HL-60/S4 treated with retinoic acid at 250 ng/mL for 4 days and 3 days (cell line): ENCODE measurements around the gene CASP6.
"Not testable (repeated sequence)": the region's sequence is repeated elsewhere in the genome, so short reads cannot be mapped to it uniquely, and the experiment has no call there.

Source experiments
- in situ Hi-C: fragments of 300-500 bp; cut with MboI; formaldehyde crosslinking; loops from 2 replicates; pipeline ENCODE4 v1.7.0; 2022; ENCODE audit warnings: low sequenced_read_pairs

The CASP6 gene

GRCh38 chr4:109721033-109721432 lies 17.8 kb upstream of the CASP6 start:
- in situ Hi-C loops = no loop called here

- in situ Hi-C loops = no loop called here
These were observed 16.4 kb upstream of the CASP6 start for GRCh38 chr4:109719604-109720003.

GRCh38 chr4:109718759-109719158 lies 15.5 kb upstream of the CASP6 start:
- in situ Hi-C loops = no loop called here

- in situ Hi-C loops = no loop called here
These were observed 10.3 kb upstream of the CASP6 start for GRCh38 chr4:109713500-109713899.

DNA sequence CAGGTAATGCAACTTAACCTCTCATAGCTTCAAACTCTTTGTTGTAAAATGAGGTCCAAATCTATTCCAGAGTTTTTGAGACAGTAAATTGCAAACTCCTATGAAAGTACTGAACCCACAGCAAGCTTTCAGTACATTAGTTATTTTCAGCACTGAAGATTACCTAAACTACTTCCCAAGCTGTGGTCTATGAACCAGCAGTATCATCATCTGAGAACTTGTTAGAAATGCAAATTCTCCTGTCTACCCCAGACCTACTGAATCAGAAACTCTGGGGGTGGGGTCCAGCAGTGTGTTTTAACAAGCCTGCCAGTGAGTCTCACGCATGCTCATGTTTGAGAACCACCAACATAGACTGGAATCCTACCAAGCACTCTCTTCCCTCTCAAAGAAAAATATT lies 5.7 kb upstream of the CASP6 start:
- in situ Hi-C loops = no loop called here

- in situ Hi-C loops = no loop called here
These were observed 5.2 kb upstream of the CASP6 start for GRCh38 chr4:109708435-109708834.

DNA sequence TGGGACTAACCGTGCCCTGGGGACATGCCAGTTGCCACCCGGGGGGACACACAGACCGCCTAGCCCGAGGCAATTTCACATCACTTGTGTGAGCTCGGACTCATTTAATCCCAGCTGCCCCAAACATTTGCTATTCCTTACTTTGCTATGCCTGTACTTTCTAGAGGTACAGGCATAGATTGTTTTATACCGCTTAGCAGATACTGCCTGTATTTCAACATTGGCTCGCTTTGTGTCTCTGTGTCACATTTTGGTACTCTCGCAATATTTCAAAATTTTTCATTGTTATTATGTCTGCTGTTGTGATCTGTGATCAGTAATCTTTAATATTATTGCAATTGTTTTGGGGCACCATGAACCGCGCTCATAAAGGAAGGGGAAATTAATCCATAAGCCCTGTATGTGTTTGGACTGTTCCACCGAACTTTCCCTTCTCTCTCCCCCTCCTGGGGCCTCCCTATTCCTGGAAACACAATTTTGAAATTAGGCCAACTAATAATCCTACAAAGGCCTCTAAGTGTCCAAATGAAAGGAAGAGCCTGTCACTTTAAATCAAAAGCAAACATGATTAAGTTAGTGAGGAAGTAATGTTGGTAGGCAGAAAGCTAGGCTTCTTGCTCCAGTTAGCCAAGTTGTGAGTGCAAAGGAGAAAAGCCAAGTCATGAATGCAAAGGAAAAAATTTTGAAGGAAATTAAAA lies 568 bp upstream of the CASP6 start:
- in situ Hi-C loops = no loop called here

- in situ Hi-C loops = no loop called here
These were observed 1.5 kb downstream of the CASP6 start for GRCh38 chr4:109701566-109702410.

DNA sequence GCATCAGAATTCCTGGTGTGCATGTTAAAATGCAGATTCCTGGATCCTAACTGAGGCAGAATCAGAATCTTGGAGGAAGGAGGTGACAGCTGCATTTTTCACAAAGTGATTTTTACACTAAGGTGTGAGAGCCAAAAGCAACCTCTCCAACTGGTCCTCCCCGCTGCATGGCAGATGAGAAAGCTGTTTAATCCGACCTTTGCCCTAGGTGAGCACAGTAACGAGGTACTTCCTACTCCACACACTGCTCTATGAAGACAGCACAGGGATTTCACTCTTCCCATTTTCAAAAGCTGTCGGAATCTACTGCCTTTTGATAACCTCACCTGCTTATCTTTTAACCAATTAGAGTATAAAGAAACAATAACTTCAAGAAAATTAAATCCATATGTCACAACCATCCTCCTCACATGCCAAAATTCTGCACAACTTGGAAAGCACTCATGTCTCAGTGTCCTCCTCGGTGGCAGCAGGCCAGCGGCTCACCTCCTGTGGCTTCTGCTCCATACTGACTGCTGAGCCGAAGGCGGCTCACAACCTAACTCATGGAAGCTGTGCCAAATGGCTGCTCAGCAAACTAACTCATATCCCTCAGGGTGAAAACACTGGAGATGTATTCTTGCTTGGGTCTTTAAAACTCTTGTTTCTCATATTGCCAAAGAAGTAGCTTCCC lies 3.6 kb downstream of the CASP6 start:
- in situ Hi-C loops = no loop called here

DNA sequence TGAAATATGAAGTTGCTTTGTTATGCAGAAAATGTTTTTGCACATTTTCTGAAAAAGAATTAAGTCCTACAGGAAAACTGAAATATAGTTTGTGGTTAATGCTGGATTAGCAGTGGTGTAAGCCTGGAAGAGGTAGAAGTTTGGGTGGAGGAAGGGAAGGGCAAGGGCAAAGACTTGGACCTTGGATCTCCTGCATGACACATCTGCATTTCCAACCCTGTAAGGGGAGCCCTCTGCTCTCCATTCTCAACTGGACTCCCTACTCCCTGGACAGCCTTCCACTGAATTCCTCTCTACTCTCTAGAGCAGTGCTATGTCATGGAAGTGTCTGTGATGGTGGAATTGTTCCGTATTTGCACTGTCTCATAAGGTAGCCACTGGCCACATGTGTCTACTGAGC lies 4.6 kb downstream of the CASP6 start:
- in situ Hi-C loops = no loop called here

GRCh38 chr4:109691411-109691920 lies 11.8 kb downstream of the CASP6 start:
- in situ Hi-C loops = no loop called here

- in situ Hi-C loops = no loop called here
These were observed 12.4 kb downstream of the CASP6 start for GRCh38 chr4:109690690-109691410.

- in situ Hi-C loops = no loop called here
These were observed 18.5 kb downstream of the CASP6 start for GRCh38 chr4:109684727-109685126.

GRCh38 chr4:109683621-109684253 lies 19.5 kb downstream of the CASP6 start:
- in situ Hi-C loops = no loop called here

DNA sequence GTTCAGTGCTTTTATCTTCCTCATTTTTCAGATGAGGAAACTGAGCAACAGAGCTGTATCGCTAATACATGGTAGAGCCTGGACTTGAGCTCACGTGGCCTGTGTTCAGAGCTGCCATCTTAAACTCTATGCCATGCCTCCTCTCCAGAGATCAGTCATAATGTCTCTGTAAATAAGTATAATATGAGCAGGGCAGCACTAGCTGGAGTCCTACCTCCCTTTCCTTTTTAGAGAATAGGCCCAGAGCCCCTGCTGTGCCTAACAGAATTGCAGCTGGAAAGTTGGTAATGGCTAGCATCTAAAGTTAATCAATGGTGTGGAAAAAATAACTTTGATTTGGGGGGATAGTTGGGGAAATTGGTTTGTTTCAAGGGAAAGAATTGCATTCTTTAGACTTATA lies 20.4 kb downstream of the CASP6 start:
- in situ Hi-C loops = no loop called here

DNA sequence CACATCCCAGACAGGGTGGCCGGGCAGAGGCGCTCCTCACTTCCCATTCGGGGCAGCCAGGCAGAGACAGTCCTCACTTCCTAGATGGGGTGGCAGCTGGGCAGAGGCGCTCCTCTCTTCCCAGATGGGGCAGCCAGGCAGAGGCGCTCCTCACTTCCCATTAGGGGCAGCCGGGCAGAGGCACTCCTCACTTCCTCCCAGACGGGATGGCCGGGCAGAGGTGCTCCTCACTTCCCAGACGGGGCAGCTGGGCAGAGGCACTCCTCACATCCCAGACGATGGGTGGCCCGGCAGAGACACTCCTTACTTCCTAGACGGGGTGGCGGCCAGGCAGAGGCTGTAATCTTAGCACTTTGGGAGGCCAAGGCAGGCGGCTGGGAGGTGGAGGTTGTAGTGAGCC lies 24.3 kb downstream of the CASP6 start:
- in situ Hi-C loops = not testable (repeated sequence)

DNA sequence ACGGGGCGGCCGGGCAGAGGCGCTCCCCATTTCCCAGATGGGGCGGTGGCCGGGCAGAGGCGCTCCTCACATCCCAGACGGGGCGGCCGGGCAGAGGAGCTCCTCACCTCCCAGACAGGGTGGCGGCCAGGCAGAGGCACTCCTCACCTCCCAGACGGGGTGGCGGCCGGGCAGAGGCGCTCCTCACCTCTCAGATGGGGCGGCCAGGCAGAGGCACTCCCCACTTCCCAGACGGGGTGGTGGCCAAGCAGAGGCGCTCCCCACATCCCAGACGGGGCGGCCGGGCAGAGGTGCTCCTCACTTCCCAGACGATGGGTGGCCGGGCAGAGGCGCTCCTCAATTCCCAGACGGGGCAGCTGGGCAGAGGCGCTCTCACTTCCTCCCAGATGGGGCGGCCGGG lies 24.8 kb downstream of the CASP6 start:
- in situ Hi-C loops = not testable (repeated sequence)

DNA sequence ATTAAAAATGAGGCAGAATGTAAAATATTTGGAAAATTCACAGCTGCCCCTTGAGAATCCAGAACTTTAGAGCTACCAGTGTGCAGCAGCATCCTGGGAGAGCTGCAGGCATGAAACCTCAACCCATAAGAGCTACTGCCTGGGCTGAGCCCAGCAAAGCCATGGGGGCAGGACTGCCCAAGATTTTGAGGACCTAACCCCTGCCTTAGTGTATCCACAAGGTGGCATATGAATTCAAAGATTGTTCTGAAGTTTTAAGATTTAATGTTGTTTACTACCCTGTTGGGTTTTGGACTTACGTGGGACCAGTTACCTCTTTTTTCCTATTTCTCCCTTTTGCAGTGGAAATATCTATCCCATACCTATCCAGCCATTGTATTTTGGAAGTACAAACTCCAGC lies 26.4 kb downstream of the CASP6 start:
- in situ Hi-C loops = no loop called here

- in situ Hi-C loops = no loop called here
These were observed 27.4 kb downstream of the CASP6 start for GRCh38 chr4:109675843-109676242.

GRCh38 chr4:109675181-109675580 lies 28.1 kb downstream of the CASP6 start:
- in situ Hi-C loops = no loop called here
